K562 (cell line): ENCODE results near the gene DND1. TPM values are rescaled to one million over a fixed set of nuclear protein-coding genes. Genes with fewer than 3 reads are reported as not detected.

Experiments
- ADNP ChIP-seq: fragments of 200-800 bp; sonication (Bioruptor generic); IDR thresholded peaks from 2 replicates; pipeline ENCODE4 v1.6.1; 2016; ENCODE audit warnings: missing genetic modification characterization, missing compliant biosample characterization
- ATF6 ChIP-seq: sonication (generic); formaldehyde crosslinking; IDR thresholded peaks from 2 replicates; pipeline ENCODE4 v1.4.0; 2020; ENCODE audit warnings: mild to moderate bottlenecking, missing genetic modification reagents
- CHD1 ChIP-seq: fragments of 200-600 bp; sonication (generic); IDR thresholded peaks from one replicate; pipeline ENCODE4 v1.6.1; 2012; ENCODE audit warnings: mild to moderate bottlenecking, moderate library complexity, low read length, inconsistent platforms
- CXXC5 ChIP-seq: fragments of 250-450 bp; sonication (Bioruptor Pico); IDR thresholded peaks from 2 replicates; pipeline ENCODE4 v1.8.0; 2022; ENCODE audit warnings: inconsistent platforms, mild to moderate bottlenecking, moderate library complexity
- E2F6 ChIP-seq, 2 experiments: IDR thresholded peaks; 2 replicates each; pipeline ENCODE4 v1.6.1; 2011; ENCODE audit warnings: borderline replicate concordance in 1 of 2, control low read depth in 1 of 2, low read depth in 1 of 2, low read length in 1 of 2, mild to moderate bottlenecking in 1 of 2, mixed read lengths in 1 of 2, moderate library complexity in 1 of 2; ENCODE audit not compliant: insufficient read depth in 1 of 2, insufficient read length in 1 of 2, poor library complexity in 1 of 2, severe bottlenecking in 1 of 2; ENCODE audit errors: extremely low read depth in 1 of 2
- IFI16 ChIP-seq: fragments of 250-450 bp; sonication (Bioruptor Pico); IDR thresholded peaks from 2 replicates; pipeline ENCODE4 v2.1.2; 2022; ENCODE audit warnings: mild to moderate bottlenecking, inconsistent platforms
- JUNB ChIP-seq: fragments of 450-650 bp; formaldehyde crosslinking; conservative IDR thresholded peaks from 2 replicates; pipeline ENCODE4 v1.4.0; 2020; ENCODE audit warnings: mild to moderate bottlenecking
- MAZ ChIP-seq, 2 experiments: fragments of 450-650 bp in 1 of 2; sonication (generic) in 1 of 2; formaldehyde crosslinking; IDR thresholded peaks in 1 of 2; conservative IDR thresholded peaks in 1 of 2; 2 replicates each; pipeline versions ENCODE4 v1.4.0 to v1.5.0; 2020; ENCODE audit warnings: mild to moderate bottlenecking in 1 of 2, missing genetic modification reagents in 1 of 2
- NCOA1 ChIP-seq: fragments of 450-650 bp; IDR thresholded peaks from 2 replicates; pipeline ENCODE4 v1.6.1; 2016; ENCODE audit warnings: low read depth
- NR2F6 ChIP-seq: fragments of 450-650 bp; formaldehyde crosslinking; IDR thresholded peaks from 2 replicates; pipeline ENCODE4 v1.4.0; 2020; ENCODE audit warnings: mild to moderate bottlenecking
- NR3C1 ChIP-seq: sonication (generic); formaldehyde crosslinking; IDR thresholded peaks from 2 replicates; pipeline ENCODE4 v1.8.1; 2022; ENCODE audit warnings: missing genetic modification reagents
- PBX2 ChIP-seq, 2 experiments: IDR thresholded peaks in 1 of 2; conservative IDR thresholded peaks in 1 of 2; 2 replicates each; pipeline ENCODE4 v1.6.1; 2016; ENCODE audit warnings: low read depth in 2 of 2, mild to moderate bottlenecking in 1 of 2, missing compliant biosample characterization in 1 of 2, missing genetic modification characterization in 1 of 2, moderate library complexity in 1 of 2
- PTTG1 ChIP-seq: fragments of 450-650 bp; IDR thresholded peaks from 2 replicates; pipeline ENCODE4 v1.6.1; 2016; ENCODE audit warnings: low read depth, mild to moderate bottlenecking, missing genetic modification characterization, missing compliant biosample characterization
- SMAD2 ChIP-seq: fragments of 150-350 bp; IDR thresholded peaks from 2 replicates; pipeline ENCODE4 v1.6.1; 2014; ENCODE audit warnings: low read depth, mild to moderate bottlenecking, low read length
- SP1 ChIP-seq: sonication (generic); formaldehyde crosslinking; IDR thresholded peaks from 2 replicates; pipeline ENCODE4 v1.8.1; 2022; ENCODE audit warnings: mild to moderate bottlenecking, missing genetic modification reagents
- TAF15 ChIP-seq: fragments of 200-400 bp; formaldehyde crosslinking; IDR thresholded peaks from 2 replicates; pipeline ENCODE4 v1.6.1; 2017; ENCODE audit warnings: mild to moderate bottlenecking, low read depth, low read length, moderate library complexity
- TAL1 ChIP-seq: fragments of 450-650 bp; IDR thresholded peaks from 2 replicates; pipeline ENCODE4 v1.6.1; 2016; ENCODE audit warnings: mild to moderate bottlenecking
- TEAD4 ChIP-seq, 2 experiments: sonication (generic) in 1 of 2; formaldehyde crosslinking in 1 of 2; IDR thresholded peaks; 2 replicates each; pipeline versions ENCODE4 v1.6.1 to v1.8.0; 2012 to 2022; ENCODE audit warnings: borderline replicate concordance in 1 of 2, inconsistent platforms in 1 of 2, low read length in 1 of 2, mild to moderate bottlenecking in 1 of 2, missing genetic modification reagents in 1 of 2
- WHSC1 ChIP-seq: IDR thresholded peaks from one replicate; pipeline ENCODE4 v1.6.1; 2012; ENCODE audit warnings: low read length, control low read depth, inconsistent platforms
- ZBTB7A ChIP-seq: IDR thresholded peaks from 2 replicates; pipeline ENCODE4 v1.6.1; 2011; ENCODE audit warnings: low read depth, mild to moderate bottlenecking, low read length, moderate library complexity, borderline replicate concordance; ENCODE audit not compliant: control insufficient read depth
- ZNF165 ChIP-seq: fragments of 250-450 bp; sonication (Bioruptor Pico); IDR thresholded peaks from 2 replicates; pipeline ENCODE4 v1.4.0; 2020; ENCODE audit warnings: borderline replicate concordance
- ZNF766 ChIP-seq: fragments of 200-800 bp; sonication (Bioruptor generic); conservative IDR thresholded peaks from 2 replicates; pipeline ENCODE4 v1.6.1; 2016; ENCODE audit warnings: missing genetic modification characterization, missing compliant biosample characterization
- polyA plus RNA-seq, 8 experiments: library from polyadenylated mRNA; depleted of rRNA in 4 of 8; stranded (reverse) in 5 of 8; unstranded in 3 of 8; fragments of >200 nt; fragmentation: Nextera tagmentation in 2 of 8; fragmentation: Illumina TruSeq in 1 of 8; extraction: Ambion mirVana in 2 of 8; extraction: Trizol in 1 of 8; gene quantifications; 2 replicates each; pipeline versions ENCODE4 v1.2.1 to v1.2.3, GENCODE V29; 2011 to 2014; ENCODE audit warnings: inconsistent platforms in 1 of 8, missing spikeins in 1 of 8
- total RNA-seq, 7 experiments: library from RNA; depleted of rRNA in 6 of 7; stranded (reverse); fragments of >200 nt in 6 of 7; fragmentation: Illumina TruSeq in 2 of 7; extraction: Trizol in 2 of 7; gene quantifications; 2 replicates each; pipeline versions ENCODE4 v1.2.1 to v1.2.3, GENCODE V29; 2011 to 2021; ENCODE audit warnings: low replicate concordance in 1 of 7

The DND1 gene
- total and polyA plus RNA-seq, 9 of the 15 experiments (the other 6 are each of a cell fraction or from before 2014, with no cell fraction given): 0.37 to 2.0 (median 0.90) TPM; not detected in 3

- peak; percentile 87 for TF ChIP-seq ATF6 (CRISPR knock-in tag)
- no peak for TF ChIP-seq ADNP (tag)
- no peak for TF ChIP-seq ZNF165
- peak; percentile 89 for TF ChIP-seq CXXC5 (CRISPR knock-in tag)
- TF ChIP-seq WHSC1: no peak
- peak; percentile 95 for TF ChIP-seq SP1 (CRISPR knock-in tag)
- peak; percentile 54 for TF ChIP-seq CHD1
- TF ChIP-seq ZNF766 (CRISPR knock-in tag): no peak
- TF ChIP-seq TAL1: no peak
- TF ChIP-seq NCOA1: peak; percentile 92
- no peak for TF ChIP-seq IFI16 (CRISPR knock-in tag)
- TF ChIP-seq PTTG1 (tag): no peak
- peak; percentile 95 to 99 for TF ChIP-seq MAZ (CRISPR knock-in tag; conservative IDR thresholded peaks at IDR 0.05 in 1 of 2, IDR thresholded peaks at IDR 0.05 in 1 of 2)
- no peak for TF ChIP-seq NR3C1
- TF ChIP-seq PBX2 (CRISPR knock-in tag; IDR thresholded peaks at IDR 0.05; ENCODE audit: low read depth): no peak
- peak; percentile 51 for TF ChIP-seq PBX2 (tag; conservative IDR thresholded peaks at IDR 0.05; ENCODE audit: low read depth)
- TF ChIP-seq JUNB (CRISPR knock-in tag): no peak
- TF ChIP-seq E2F6 (IDR thresholded peaks at IDR 0.05; ENCODE audit: borderline replicate concordance in 1 of 2, extremely low read depth in 1 of 2, insufficient read depth in 1 of 2, insufficient read length in 1 of 2, low read depth in 1 of 2, low read length in 1 of 2, poor library complexity in 1 of 2, severe bottlenecking in 1 of 2): peak; percentile 15 to 17
- TF ChIP-seq NR2F6 (CRISPR knock-in tag): no peak
- 0 out of 2 replicates have a peak, but pooled peaks have one; percentile 47 for TF ChIP-seq ZBTB7A
- TF ChIP-seq TAF15: no peak
- TF ChIP-seq SMAD2: no peak
- peak; percentile 47; the same call in 1 of the 2 replicates for TF ChIP-seq TEAD4 (IDR thresholded peaks at IDR 0.05; ENCODE audit: low read length)
- TF ChIP-seq TEAD4 (CRISPR knock-in tag; IDR thresholded peaks at IDR 0.05; ENCODE audit: borderline replicate concordance): no peak
These were observed 8.8 kb downstream of the DND1 start, which contains the start of gene WDR55 (continued) for GRCh38 chr5:140664359-140665119.
